HuH-7 (cell line): Measurements from ENCODE around the gene FARP2.

Experiments used
- DNase-seq: peaks from one replicate; pipeline ENCODE4 v3.0.0; 2011; ENCODE audit warnings: low spot score

The FARP2 gene

DNA sequence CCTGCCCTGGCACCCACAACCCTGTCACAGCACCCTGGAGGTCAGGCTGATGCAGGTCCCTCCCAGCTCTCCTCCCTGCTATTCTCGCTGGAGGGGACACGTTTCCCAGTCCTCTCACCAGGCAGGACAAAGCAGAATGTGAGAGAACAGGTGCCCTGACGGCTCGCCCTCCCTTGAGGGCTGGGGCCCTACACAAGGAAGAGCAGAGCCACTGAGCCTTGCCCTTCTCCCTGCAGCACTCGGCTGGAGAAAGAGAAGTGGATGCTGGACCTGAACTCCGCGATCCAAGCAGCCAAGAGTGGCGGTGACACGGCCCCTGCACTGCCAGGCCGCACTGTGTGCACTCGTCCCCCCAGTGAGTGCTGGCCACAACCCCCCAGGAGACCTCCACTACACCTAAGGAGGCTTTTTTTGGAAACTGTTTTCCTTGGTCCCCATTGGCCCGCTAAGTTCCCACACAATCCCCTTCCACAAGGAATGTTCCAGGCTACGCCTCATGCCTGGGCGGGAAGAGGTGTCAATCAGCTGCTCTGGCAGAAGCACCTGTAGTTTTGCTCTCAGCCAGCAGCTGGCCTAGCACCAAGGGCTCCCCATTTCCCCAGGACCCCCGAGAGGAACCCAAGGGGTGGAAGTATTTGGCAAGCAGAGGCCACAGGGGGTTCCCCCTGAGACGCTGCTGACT is 134.9 kb downstream of the FARP2 start:
- DNase-seq = no peak

- DNase-seq = no peak
Measured at GRCh38 chr2:241491549-241492173, 135.6 kb downstream of the FARP2 start.

GRCh38 chr2:241492174-241492565 is 136.1 kb downstream of the FARP2 start:
- DNase-seq = no peak

- no peak for DNase-seq
Measured at GRCh38 chr2:241493092-241493491, 137.0 kb downstream of the FARP2 start.

DNA sequence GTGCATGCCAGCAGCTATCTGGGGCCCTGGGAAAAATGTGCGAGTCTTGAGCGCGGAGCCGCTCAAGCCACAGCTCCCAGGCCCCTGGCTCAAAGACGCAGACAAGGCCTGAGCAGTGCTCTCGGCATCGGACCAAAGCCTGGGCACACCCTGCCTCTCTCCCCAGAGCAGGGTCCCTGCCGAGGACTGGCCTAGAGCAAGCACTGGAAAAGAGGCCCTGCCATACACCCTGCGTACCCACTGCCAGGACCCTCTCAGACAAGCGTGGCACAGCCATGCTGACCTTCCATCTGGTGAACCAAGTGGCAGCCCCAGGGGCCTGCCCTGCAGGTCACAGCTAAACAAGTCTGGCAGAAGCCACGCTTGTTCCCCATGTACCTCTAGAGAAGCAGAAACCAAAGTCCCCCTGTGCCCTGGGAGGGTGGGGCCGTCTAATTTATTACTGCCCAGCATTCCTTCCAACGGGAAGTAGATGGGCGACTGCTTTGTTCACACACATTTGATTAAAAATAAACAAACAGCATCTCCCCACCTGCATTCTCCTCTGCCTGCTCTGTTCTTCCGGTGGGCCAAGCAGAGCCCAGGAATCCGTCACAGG is 138.3 kb downstream of the FARP2 start:
- DNase-seq = no peak

- DNase-seq = no peak
Measured at GRCh38 chr2:241495172-241496002, 139.3 kb downstream of the FARP2 start.

DNA sequence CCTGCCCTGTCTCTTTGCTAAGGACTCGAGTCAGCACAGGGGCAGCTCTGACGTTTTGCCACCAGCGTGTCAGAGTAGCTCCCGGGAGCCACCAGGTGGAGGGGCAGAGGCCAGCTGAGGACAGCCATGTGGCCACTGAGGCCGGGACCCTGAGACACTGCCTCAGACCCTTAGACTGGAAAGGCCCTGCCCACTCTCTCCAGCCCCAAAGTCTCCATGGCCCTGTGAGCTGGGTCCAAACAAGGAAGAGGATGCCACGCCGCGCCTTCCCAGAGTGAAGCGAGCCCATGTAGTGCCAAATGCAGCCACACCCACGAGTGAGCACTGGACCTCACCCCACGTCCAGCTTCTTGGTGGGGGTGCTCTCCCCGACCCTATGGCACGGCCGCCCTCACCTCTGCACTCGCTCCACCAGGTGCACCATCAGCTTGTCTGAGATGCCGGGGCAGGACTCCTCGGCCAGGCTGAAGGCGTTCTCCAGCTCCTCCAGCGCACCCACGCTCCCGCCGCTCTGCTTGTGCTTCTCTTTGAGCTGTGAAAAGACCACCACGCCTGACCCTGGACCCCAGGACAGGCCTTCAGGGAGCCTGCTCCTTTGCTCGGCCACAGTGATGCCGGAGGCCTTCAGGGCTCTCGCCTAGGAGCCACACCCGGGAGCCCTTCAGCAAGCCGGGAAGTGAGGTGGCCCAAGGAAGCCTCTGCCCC is 140.1 kb downstream of the FARP2 start:
- no peak for DNase-seq

GRCh38 chr2:241496904-241497877 is 141.1 kb downstream of the FARP2 start:
- no peak for DNase-seq

DNA sequence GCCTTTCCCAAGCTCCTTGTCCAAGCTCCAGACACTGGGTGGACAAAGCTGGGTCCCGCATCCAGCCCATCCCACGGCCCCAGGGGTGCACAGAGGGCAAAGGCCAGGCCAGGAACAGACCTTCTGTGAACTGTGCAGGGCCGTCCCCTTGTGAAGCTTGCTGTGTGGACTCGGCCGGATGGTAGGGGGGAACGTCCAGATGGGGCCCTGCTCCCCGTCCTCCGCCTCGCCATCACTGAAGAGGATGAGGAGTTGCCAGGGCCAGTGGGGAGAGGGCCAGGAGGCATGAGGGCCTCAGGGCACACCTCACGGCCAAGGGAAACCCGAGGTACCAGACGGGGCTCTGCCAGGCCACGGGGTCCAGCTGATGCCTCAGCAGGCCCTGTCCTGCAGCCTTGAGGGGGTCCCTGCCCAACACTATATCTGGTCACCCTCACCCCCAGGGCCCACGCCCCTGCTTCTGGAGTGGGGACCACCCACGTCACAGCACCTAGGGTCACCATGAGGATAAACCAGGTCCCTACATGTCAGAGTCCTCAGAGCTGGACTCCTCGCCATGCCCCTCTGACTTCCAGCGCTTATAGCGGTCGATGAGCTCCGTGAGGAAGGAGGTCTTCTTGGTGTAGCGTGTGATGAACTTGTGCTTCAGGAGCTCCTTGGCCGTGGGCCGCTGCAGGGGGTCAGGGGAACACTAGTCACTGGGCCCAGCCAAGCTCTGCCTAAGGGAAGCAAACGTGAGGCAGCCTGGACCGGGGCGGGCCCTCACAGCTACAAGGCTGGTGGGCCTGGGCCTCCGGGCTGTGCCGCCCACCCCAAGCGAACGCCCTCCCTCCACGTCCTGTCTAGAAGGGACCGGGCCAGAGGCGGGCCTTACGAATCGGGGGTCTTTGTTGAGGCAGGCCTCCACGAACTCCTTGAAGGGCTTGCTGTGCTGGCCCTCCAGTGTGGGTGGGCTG is 142.3 kb downstream of the FARP2 start:
- no peak for DNase-seq

GRCh38 chr2:241499146-241499965 is 143.3 kb downstream of the FARP2 start:
- no peak for DNase-seq

- no peak for DNase-seq
Measured at GRCh38 chr2:241500016-241500415, 143.9 kb downstream of the FARP2 start.

GRCh38 chr2:241500431-241500975 is 144.4 kb downstream of the FARP2 start:
- no peak for DNase-seq

GRCh38 chr2:241501099-241501541 is 145.0 kb downstream of the FARP2 start:
- no peak for DNase-seq

DNA sequence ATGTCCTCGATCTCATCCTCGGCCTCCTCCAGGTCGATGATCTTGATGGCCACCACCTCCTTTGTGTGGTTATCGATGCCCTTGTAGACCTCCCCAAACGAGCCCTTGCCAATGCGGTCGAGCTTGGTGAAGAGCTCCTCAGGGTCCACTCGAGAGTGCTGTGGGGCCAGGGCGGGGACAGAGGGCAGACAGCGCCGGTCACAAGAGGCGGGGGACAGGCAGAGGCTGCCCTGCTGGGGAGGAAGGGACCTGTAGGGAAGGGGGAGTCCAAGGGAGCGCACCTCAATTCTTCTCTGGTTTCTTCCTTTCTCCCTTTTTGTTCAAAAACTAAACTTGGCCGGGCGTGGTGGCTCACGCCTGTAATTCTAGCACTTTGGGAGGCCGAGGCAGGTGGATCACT is 145.5 kb downstream of the FARP2 start:
- no peak for DNase-seq

DNA sequence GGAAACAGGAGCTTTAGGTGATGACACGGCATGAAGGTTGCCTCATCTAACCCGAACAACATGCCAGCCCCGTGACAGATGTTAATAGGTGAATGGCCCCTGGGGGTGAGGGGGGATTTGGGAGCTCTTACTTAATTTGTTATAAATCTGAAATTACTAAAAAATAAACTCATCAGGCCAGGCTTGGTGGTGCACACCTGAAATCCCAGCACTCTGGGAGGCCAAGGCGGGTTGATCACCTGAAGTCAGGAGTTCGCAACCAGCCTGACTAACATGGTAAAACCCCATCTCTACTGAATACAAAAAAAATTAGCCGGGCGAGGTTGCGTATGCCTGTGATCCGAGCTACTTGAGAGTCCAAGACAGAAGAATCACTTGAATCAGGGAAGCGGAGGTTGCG is 146.2 kb downstream of the FARP2 start:
- DNase-seq = no peak

- no peak for DNase-seq
Measured at GRCh38 chr2:241503776-241504392, 147.8 kb downstream of the FARP2 start.

DNA sequence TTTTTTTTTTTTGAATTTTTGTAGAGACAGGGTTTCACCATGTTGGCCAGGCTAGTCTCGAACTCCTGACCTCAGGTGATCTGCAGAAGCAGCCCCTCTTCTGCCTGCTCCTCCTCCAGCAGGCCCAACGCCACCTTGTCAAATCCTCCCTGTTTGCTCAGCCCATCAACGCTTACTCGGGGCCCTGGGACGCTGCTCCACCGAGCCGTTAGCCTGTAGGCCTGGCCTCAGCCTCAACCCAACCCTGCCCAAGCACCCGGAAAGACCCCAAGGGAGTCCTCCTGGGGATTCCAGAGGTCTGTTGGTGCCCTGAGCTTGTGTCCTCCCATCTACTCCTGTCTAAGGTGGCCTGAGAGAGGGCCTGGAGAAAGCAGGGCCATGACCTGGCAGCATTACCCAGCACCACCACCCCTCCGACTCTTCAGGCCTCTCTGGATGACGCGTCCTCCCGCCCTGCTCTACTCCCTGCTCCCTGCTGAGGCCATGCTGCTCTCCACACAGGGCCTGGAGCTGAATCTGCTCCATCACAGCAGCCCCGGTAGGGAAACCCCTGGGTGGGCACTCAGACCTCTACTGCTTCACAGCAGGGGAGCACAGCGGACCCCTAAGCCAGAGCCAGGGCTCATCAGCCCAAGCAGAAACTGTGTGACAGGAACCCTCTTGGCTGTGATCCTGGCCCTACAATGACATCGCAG is 149.1 kb downstream of the FARP2 start:
- DNase-seq = no peak
